Tibial artery (tissue), 4 donors: ENCODE data around the gene RXRB.

ENCODE experiments used
- DNase-seq, 2 donors: peaks; one replicate each; pipeline ENCODE4 v3.0.0-alpha.2; 2019
- H3K27ac ChIP-seq, 2 donors: fragments of 200-600 bp; sonication (generic) in 1 of 2; 1 replicate in 1 of 2; 2 replicates in 1 of 2; pipeline ENCODE4 v1.5.1; 2018 to 2019; ENCODE audit warnings: mild to moderate bottlenecking in 1 of 2
- H3K27me3 ChIP-seq, 2 donors: fragments of 200-600 bp; sonication (generic) in 1 of 2; one replicate each; pipeline versions ENCODE4 v1.5.1 to v1.6.0; 2016 to 2019
- H3K36me3 ChIP-seq, 3 donors: fragments of 200-600 bp; sonication (generic) in 2 of 3; one replicate each; pipeline ENCODE4 v1.5.1; 2016 to 2019; ENCODE audit warnings: mild to moderate bottlenecking in 2 of 3
- H3K4me1 ChIP-seq, 4 donors: fragments of 200-600 bp; sonication (generic) in 2 of 4; 1 replicate in 3 of 4; 2 replicates in 1 of 4; pipeline ENCODE4 v1.5.1; 2016 to 2019
- H3K4me3 ChIP-seq, 2 donors: fragments of 200-600 bp; sonication (generic) in 1 of 2; 1 replicate in 1 of 2; 2 replicates in 1 of 2; pipeline ENCODE4 v1.5.1; 2018 to 2019; ENCODE audit warnings: mild to moderate bottlenecking in 2 of 2
- H3K9me3 ChIP-seq, 3 donors: fragments of 200-600 bp; sonication (generic) in 1 of 3; one replicate each; pipeline ENCODE4 v1.5.1; 2016 to 2019
- CTCF ChIP-seq, 2 experiments: fragments of 200-600 bp in 1 of 2; fragments of 450-650 bp in 1 of 2; IDR thresholded peaks; one replicate each; pipeline ENCODE4 v1.5.1; 2017 to 2019; ENCODE audit warnings: antibody characterized with exemption in 2 of 2, mild to moderate bottlenecking in 1 of 2, moderate library complexity in 1 of 2
- intact Hi-C: fragments of 100-400 bp; cut with DNase I; formaldehyde crosslinking; loops from one replicate; pipeline ENCODE4 v1.15.0; 2023; ENCODE audit warnings: low total_unique reads

The RXRB gene

GRCh38 chr6:33175436-33176069 is 24.9 kb downstream of the RXRB start:
- Histone ChIP-seq H3K36me3 (no peaks in the 10 kb centered on the region), H3K4me1 (no peaks in the 10 kb centered on the region), H3K27ac (no peak overlapping the region), H3K27me3 (no peaks in the 10 kb centered on the region), H3K9me3 (no peaks in the 10 kb centered on the region), H3K4me3 (no peak overlapping the region)
- DNase-seq, result no peak
- intact Hi-C loops, result no loop called here
- no peak for TF ChIP-seq CTCF (IDR thresholded peaks at IDR 0.05)

- H3K9me3 ChIP-seq, result no peaks in the 10 kb centered on the region
- no peaks in the 10 kb centered on the region for H3K36me3 ChIP-seq
- no peak overlapping the region for H3K4me3 ChIP-seq
- intact Hi-C loops, result no loop called here
- H3K27ac ChIP-seq, result no peak overlapping the region
- H3K4me1 ChIP-seq, result no peaks in the 10 kb centered on the region
- no peak for DNase-seq
- TF ChIP-seq CTCF (IDR thresholded peaks at IDR 0.05), result no peak
- no peaks in the 10 kb centered on the region for H3K27me3 ChIP-seq
Observed at GRCh38 chr6:33174784-33175183, 25.7 kb downstream of the RXRB start.

DNA sequence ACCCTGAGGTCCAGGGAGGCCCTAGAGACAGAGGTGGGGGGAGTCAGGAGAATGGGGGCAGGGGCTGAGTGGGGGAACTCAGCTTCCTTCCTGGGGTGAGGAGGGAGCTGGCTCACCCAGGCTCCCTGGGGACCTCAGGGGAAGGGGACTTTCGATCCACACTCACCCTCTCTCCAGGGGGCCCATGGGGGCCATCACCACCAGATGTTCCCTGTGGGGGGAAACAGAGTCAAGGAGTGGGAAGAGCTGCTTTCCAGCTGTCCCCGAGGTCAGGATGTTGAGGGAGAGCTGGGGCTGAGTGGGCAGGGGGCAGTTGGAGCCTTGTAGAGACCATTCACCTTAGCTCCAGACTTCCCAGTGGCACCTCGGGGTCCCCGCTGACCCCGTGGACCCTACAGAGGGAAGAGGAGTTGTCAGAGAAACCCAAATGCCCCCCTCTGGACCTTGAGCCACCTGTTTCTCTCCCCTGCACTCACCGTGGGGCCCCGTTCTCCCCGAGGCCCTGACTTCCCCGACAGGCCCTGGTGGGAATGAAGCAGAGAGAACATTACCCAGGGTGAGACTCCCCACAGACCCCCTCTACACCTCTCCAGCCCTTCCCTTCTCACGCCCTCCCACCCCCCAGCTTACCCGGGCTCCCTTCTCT is 26.8 kb downstream of the RXRB start:
- no peak for DNase-seq
- no peaks in the 10 kb centered on the region for H3K9me3 ChIP-seq
- TF ChIP-seq CTCF (IDR thresholded peaks at IDR 0.05), result no peak
- H3K4me3 ChIP-seq, result no peak overlapping the region
- H3K4me1 ChIP-seq, result no peaks in the 10 kb centered on the region
- no peaks in the 10 kb centered on the region for H3K27me3 ChIP-seq
- intact Hi-C loops, result no loop called here
- no peak overlapping the region for H3K27ac ChIP-seq
- no peaks in the 10 kb centered on the region for H3K36me3 ChIP-seq

DNA sequence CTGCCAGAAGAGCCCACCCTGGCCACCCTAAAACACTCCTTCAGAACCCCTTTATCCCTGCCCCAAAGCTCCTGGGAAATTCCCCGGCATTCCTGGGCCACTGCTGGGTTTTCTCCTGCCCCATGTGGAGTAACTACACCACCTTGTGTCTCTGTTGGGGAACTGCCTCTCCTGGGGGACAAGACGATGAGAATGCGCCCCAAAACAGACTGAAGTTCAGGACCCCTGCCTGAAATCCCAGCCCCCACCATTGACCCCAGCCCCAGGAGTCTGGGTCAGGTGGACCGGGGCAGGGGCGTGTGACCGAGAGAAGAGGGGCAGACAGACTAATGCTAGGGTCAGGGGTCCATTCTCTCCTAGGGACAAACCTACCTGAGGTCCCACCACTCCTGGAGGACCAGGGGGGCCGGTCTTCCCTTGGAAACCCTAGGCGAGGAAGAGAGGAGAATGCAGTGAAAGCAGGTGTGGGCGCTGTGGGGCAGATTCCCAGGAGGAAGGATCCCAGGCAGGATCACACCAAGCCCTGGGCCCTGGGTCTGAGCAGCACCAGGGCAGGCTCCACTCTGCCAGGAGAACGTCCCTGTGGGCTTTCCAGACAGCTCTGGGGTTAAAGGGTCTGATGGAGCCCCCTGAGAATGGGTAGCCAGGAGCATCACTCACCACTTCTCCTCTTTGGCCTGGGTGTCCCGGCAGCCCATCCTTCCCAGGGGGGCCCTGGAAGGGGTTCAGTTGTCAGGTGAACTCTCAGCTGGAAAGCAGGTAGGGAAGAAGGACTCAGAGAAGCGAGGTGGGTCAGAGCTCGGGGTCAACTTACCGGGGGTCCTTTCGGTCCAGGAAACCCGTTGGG is 27.6 kb downstream of the RXRB start:
- H3K4me1 ChIP-seq, result no peaks in the 10 kb centered on the region
- intact Hi-C loops, result no loop called here

More for the DNA sequence above, 27.6 kb downstream of the RXRB start:
- no peaks in the 10 kb centered on the region for H3K27me3 ChIP-seq
- H3K4me3 ChIP-seq, result no peak overlapping the region
- no peak overlapping the region for H3K27ac ChIP-seq
- H3K36me3 ChIP-seq, result no peaks in the 10 kb centered on the region
- DNase-seq, result no peak
- no peak for TF ChIP-seq CTCF (IDR thresholded peaks at IDR 0.05)
- H3K9me3 ChIP-seq, result no peaks in the 10 kb centered on the region
